ENCODE results near the gene NDEL1.
"Not testable (repeated sequence)": the region's sequence is repeated elsewhere in the genome, so short reads cannot be mapped to it uniquely, and the experiment has no call there.

The NDEL1 gene, protein sequence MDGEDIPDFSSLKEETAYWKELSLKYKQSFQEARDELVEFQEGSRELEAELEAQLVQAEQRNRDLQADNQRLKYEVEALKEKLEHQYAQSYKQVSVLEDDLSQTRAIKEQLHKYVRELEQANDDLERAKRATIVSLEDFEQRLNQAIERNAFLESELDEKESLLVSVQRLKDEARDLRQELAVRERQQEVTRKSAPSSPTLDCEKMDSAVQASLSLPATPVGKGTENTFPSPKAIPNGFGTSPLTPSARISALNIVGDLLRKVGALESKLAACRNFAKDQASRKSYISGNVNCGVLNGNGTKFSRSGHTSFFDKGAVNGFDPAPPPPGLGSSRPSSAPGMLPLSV

DNA sequence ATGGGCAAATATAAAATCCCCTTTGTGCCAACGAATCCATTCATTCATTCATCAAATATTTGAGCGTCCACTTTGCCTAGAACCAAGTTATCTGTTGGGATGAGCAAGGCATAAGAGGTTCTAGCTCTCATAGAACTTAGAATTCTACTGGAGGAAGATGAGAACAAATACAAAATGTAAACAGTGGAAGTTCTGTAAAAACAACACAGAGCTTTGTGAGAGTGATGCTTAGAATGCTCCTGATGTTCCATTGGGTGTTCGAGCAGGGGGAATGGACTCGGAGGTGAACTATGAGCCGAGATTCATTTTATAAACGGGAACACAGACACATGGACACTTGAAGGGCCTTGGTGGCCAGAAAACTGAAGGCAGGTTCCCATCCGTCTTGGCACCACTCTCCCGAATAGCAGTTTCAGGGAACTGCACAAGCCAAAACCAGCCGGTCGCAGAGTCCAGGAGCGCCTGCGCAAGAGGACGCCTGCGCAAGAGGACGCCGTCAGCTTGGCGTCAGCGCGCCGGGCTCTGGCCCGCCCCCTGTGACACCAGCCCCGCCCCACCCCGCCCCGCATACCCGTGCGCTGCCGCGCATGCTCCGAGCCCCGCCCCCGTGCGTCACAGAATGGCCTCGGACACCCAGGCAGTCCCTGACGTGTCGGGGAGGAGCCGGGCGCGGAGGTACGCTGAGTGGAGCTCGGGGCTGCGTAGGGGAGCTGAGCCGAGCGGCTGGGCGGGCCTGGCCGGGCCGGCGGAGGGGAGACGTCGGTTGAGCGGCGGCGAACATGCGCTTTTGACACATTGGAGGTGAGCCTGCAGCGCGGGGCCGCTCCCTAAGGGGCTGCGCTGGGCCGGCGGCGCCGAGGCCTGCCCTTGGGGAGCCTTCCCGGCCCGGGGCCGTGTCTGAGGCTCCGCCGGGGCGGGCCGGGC, at the start of gene NDEL1:
Gene NDEL1 (plus strand): TSS at position 640 of the 924 bp plus-strand sequence. CDS start 8,388 bp downstream, outside the sequence.
- FAIRE-seq = no peak

DNA sequence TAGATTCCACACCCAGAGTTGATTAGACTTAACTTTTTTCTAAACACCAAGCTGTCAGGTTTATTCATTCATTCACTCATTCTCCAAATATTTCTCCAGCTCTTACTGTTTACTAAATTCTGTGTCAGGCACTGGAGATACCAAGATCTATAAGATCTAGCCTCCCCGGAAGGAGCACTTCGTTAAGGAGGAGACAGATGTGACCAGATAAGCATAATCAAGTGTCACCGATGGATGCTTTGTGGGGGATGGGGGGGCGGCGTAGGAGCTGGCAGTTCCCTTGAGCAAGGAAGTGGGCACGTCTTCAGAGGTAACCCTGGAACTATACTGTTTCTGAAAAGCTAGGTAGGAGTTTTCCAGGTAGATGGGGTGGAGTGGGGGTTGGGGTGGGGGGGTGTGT, 48.8 kb upstream of the NDEL1 start:
- no peak for FAIRE-seq

DNA sequence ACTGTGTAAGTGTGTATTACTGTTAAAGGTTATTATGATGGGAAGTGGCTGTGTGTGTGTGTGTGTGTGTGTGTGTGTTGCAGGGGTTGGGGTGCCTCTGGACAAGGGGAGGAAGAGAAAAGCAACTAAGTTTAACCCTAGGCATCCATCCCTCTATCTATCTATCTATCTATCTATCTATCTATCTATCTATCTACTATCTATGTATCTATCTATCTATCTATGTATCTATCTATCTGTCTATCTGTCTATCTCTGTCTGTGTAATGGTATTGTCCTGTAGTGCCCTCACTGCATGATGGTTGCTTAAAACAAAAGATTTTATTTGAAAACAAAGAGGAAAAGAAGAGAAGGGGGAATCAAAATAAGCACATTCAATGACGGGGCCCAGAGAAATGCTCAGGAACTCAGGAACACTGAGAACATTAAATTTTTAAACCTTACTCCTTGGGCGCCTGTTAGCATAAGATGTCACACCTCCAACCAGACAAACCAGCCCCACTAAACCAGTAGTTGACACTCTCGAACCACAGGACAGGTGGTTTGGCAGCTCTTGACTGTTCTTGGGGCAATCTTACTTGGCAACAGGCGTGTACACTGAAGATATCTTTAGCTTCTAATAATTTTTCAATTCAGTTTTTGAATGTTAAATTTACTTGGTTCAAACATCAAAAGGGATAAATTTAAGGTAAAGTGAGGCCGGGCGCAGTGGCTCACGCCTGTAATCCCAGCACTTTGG, 47.6 kb upstream of the NDEL1 start:
- no peak for FAIRE-seq

- FAIRE-seq = no peak
These were observed 44.0 kb upstream of the NDEL1 start for GRCh38 chr17:8391711-8392110.

GRCh38 chr17:8392274-8392673, 43.4 kb upstream of the NDEL1 start:
- no peak for FAIRE-seq

- FAIRE-seq = no peak
These were observed 42.8 kb upstream of the NDEL1 start for GRCh38 chr17:8392674-8393469.

GRCh38 chr17:8393470-8394231, 42.0 kb upstream of the NDEL1 start:
- no peak for FAIRE-seq

GRCh38 chr17:8394497-8394896, 41.2 kb upstream of the NDEL1 start:
- not testable (repeated sequence) for FAIRE-seq

GRCh38 chr17:8397636-8398035, 38.0 kb upstream of the NDEL1 start, which contains the start of gene RNF222:
RNF222 (minus strand) TSS chr17:8397827; CDS start chr17:8393461, 4,366 bp downstream.
- no peak for FAIRE-seq

GRCh38 chr17:8398980-8399379, 36.7 kb upstream of the NDEL1 start:
- FAIRE-seq = no peak

- no peak for FAIRE-seq
These were observed 34.6 kb upstream of the NDEL1 start for GRCh38 chr17:8401107-8401506.

- no peak for FAIRE-seq
These were observed 32.7 kb upstream of the NDEL1 start for GRCh38 chr17:8402921-8403536.

DNA sequence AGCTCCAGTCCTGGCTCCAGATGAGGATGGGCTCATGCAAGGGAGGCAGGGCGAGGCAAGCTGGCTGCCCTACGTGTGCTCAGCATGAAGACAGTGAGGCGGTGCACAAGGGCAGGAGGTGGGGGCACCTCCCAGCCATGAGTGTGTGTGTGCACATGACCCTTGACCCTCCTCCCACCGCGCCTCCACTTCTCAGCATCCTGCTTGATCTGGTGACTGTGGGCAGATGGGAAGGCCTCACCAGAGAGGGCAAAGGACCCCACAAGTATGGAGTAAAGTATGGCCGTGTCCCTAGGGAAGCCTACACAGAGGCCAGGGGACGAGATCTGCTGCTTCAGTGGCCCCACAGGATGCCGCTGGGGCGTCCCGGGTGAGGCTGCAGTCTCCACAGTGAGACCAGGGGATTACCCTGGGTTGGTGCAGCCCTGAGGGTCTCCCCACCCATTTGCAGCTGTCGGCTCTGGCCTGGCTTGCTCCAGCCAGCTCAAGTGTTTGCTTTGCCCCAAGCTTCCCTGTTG, 30.1 kb upstream of the NDEL1 start:
- FAIRE-seq = no peak

DNA sequence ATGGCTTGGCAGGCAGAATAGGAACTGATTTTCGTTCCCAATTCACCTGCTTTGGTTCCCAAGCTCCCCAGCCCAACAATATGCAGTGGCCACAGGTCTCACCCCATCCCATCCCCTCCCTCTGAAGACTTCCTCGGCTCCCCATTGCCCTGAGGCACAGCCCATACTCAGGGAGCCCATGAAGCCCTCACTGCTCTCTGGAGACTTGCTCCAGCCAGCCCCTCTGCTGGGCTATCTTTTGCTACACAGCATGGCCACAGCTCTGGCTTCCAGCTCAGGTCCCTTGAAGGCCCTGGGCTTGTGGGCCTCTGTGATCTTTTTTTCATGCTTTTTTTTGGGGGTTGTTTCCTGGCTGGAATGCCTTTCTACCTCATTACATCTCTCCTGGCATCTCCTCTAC, 29.5 kb upstream of the NDEL1 start:
- FAIRE-seq = no peak

GRCh38 chr17:8408371-8408770, 27.3 kb upstream of the NDEL1 start:
- no peak for FAIRE-seq

GRCh38 chr17:8409966-8410882, 25.5 kb upstream of the NDEL1 start:
- FAIRE-seq = peak; percentile 96

DNA sequence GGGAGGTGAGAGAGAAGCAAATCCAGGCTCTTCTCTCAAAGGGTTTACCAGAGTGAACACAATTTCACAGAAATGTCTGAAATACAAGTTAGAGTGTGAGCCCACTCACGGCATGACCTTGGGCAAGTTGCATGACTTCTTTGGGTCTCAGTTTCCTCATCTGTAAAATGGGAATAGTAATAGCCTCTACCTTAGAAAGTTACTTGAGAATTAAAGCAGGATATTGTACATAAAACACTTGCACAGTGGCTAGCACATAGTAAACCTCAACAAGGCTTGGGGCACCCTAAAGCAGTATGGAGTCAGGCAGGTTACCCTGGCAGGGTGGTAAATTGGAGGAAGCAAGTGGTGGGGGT, 24.8 kb upstream of the NDEL1 start:
- no peak for FAIRE-seq

DNA sequence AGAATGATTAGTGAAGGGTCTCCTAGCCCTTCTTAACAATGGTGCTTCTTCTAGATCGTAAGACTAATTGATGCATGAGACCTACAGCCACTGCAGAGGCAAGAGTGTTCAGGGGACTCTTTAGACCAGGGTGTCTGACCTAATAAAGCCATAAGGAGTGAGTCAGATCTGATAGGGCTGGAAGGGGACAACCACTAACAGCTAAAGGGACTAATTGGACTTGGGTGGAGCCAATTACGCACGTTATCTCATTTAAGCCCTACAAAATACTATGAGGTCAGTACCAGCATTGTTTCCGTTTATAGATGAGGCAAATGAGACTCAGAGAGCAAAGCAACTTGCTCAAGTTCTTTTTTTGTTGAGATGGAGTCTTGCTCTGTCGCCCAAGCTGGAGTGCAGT, 23.6 kb upstream of the NDEL1 start:
- FAIRE-seq = no peak

- FAIRE-seq = no peak
These were observed 22.4 kb upstream of the NDEL1 start for GRCh38 chr17:8413328-8413727.

- FAIRE-seq = no peak
These were observed 21.7 kb upstream of the NDEL1 start for GRCh38 chr17:8413938-8414337.
